HepG2 (cell line): ENCODE measurements around the gene MT1G. TPM values are rescaled to one million over a fixed set of nuclear protein-coding genes. Genes with fewer than 3 reads are reported as not detected.

Experiments used
- ATAC-seq: fragments of 200-7000 bp; cut with Tn5 transposase; 3 replicates; pipeline ENCODE4 v1.9.1; 2020; ENCODE audit warnings: mild to moderate bottlenecking, moderate library complexity
- BruUV-seq: library from RNA; stranded (reverse); fragments of 400-500 nt; replicated peaks from 2 replicates; lab custom pipeline; 2021; lab: Mats Ljungman, UMichigan
- CTCF ChIA-PET: fragments of 300-600 bp; formaldehyde crosslinking; extraction: SDS; loops from one replicate; lab custom pipeline; 2021; ENCODE audit warnings: low total read pairs, inconsistent platforms, low intra/inter-chr PET ratio; lab: Yijun Ruan, JAX
- POLR2A ChIA-PET: fragments of 350-600 bp; sonication (Branson Sonifier 250); formaldehyde crosslinking; loops from one replicate; lab custom pipeline; 2020; ENCODE audit warnings: antibody characterized with exemption, inconsistent platforms; lab: Yijun Ruan, JAX
- DNase-seq: peaks from one replicate; pipeline ENCODE4 v3.0.0-alpha.2; 2015; ENCODE audit warnings: low spot score
- FAIRE-seq: peaks from 3 replicates; lab custom pipeline; 2011; peaks lifted over from hg19 to GRCh38; lab: Jason Lieb, UNC
- H2AFZ ChIP-seq: one replicate; pipeline ENCODE4 v1.6.1; 2011; ENCODE audit warnings: low read length, inconsistent platforms
- H3K27ac ChIP-seq: fragments of 300-600 bp; 3 replicates; pipeline ENCODE4 v1.8.0; 2011; ENCODE audit warnings: mixed run types, mild to moderate bottlenecking, mixed read lengths, low read length, inconsistent platforms; ENCODE audit not compliant: insufficient read depth; ENCODE audit errors: extremely low read length
- H3K27me3 ChIP-seq, 2 experiments: fragments of 200-600 bp in 1 of 2; 2 replicates in 1 of 2; 3 replicates in 1 of 2; pipeline versions ENCODE4 v1.6.0 to v1.8.0; 2011; ENCODE audit warnings: low read length in 2 of 2, mild to moderate bottlenecking in 2 of 2, moderate library complexity in 2 of 2, inconsistent platforms in 1 of 2; ENCODE audit not compliant: insufficient read depth in 2 of 2, control insufficient read depth in 1 of 2
- H3K36me3 ChIP-seq, 2 experiments: fragments of 200-600 bp in 1 of 2; replicated peaks in 1 of 2; 2 replicates in 1 of 2; 3 replicates in 1 of 2; pipeline versions ENCODE4 v1.5.1 to v1.8.0; 2011; ENCODE audit warnings: low read length in 2 of 2, inconsistent platforms in 1 of 2; ENCODE audit not compliant: insufficient read depth in 2 of 2, control insufficient read depth in 1 of 2
- H3K4me1 ChIP-seq: 2 replicates; pipeline ENCODE4 v1.5.1; 2012; ENCODE audit warnings: low read length, inconsistent platforms; ENCODE audit not compliant: insufficient read depth
- H3K4me2 ChIP-seq: 2 replicates; pipeline ENCODE4 v1.6.0; 2011; ENCODE audit warnings: low read depth, low read length, inconsistent platforms
- H3K4me3 ChIP-seq, 3 experiments: fragments of 200-600 bp in 1 of 3; sonication (generic), shearing (Covaris generic) in 1 of 3; replicated peaks in 1 of 3; 2 replicates each; pipeline ENCODE4 v1.5.1; 2011 to 2016; ENCODE audit warnings: low read length in 3 of 3, inconsistent platforms in 2 of 3, low read depth in 2 of 3, mild to moderate bottlenecking in 2 of 3, control low read depth in 1 of 3, mixed read lengths in 1 of 3; ENCODE audit not compliant: insufficient read depth in 1 of 3
- H3K79me2 ChIP-seq: one replicate; pipeline ENCODE4 v1.6.1; 2011; ENCODE audit warnings: low read length, inconsistent platforms; ENCODE audit not compliant: insufficient read depth
- H3K9ac ChIP-seq: 2 replicates; pipeline ENCODE4 v1.6.0; 2011; ENCODE audit warnings: mild to moderate bottlenecking, low read depth, low read length, inconsistent platforms; ENCODE audit not compliant: insufficient read depth
- H3K9me3 ChIP-seq: 2 replicates; pipeline ENCODE4 v1.5.1; 2012; ENCODE audit warnings: mild to moderate bottlenecking, low read length
- H4K20me1 ChIP-seq: 2 replicates; pipeline ENCODE4 v1.6.0; 2011; ENCODE audit warnings: inconsistent platforms, mild to moderate bottlenecking, low read length, moderate library complexity; ENCODE audit not compliant: insufficient read depth
- FOSL2 ChIP-seq: sonication (generic); formaldehyde crosslinking; IDR thresholded peaks from 2 replicates; pipeline ENCODE4 v1.4.0; 2020; ENCODE audit warnings: missing genetic modification reagents
- RXRB ChIP-seq: IDR thresholded peaks from 2 replicates; pipeline ENCODE4 v1.6.1; 2016; ENCODE audit warnings: borderline replicate concordance, missing genetic modification reagents, missing compliant biosample characterization
- WGBS: methylation state at CpG from one replicate; pipeline ENCODE4 v1.1.6; 2017; ENCODE audit warnings: low lambda C conversion rate; 5-methylcytosine and 5-hydroxymethylcytosine counted together
- in situ Hi-C: cut with HindIII; loops from 2 replicates; pipeline ENCODE4 v1.10.0; 2017; ENCODE audit warnings: low pct_unique_long_range_greater_than_20kb; ENCODE audit not compliant: extremely low pct_ligation_motif_present
- intact Hi-C: fragments of 100-400 bp; cut with micrococcal nuclease; formaldehyde crosslinking; loops from one replicate; pipeline ENCODE4 v1.10.0; 2022; ENCODE audit not compliant: unreplicated experiment
- polyA plus RNA-seq, 8 experiments: library from polyadenylated mRNA; depleted of rRNA in 3 of 8; stranded (reverse) in 7 of 8; unstranded in 1 of 8; fragments of >200 nt; fragmentation: Illumina TruSeq in 4 of 8; extraction: Trizol in 4 of 8; gene quantifications; 2 replicates each; pipeline versions ENCODE4 v1.2.1 to v1.2.3, GENCODE V29; 2011 to 2016; ENCODE audit warnings: low read depth in 4 of 8, missing spikeins in 1 of 8, mixed read lengths in 1 of 8; ENCODE audit not compliant: insufficient read depth in 1 of 8
- total RNA-seq, 5 experiments: library from RNA; depleted of rRNA; stranded (reverse); fragments of >200 nt; fragmentation: Illumina TruSeq; extraction: Trizol; gene quantifications; 2 replicates each; pipeline ENCODE4 v1.2.3, GENCODE V29; 2016; ENCODE audit warnings: low read depth in 1 of 5
- TF ChIP-seq, protein P1 (sequence below): conservative IDR thresholded peaks from 2 replicates; pipeline ENCODE4 v1.6.1; 2018; ENCODE audit warnings: missing genetic modification reagents
- TF ChIP-seq, protein P2 (sequence below): sonication (generic); formaldehyde crosslinking; IDR thresholded peaks from 2 replicates; pipeline ENCODE4 v1.9.0; 2022; ENCODE audit warnings: missing genetic modification reagents, mild to moderate bottlenecking, borderline replicate concordance
- TF ChIP-seq, protein P3 (sequence below): sonication (generic); formaldehyde crosslinking; IDR thresholded peaks from 2 replicates; pipeline ENCODE4 v1.5.0; 2020; ENCODE audit warnings: missing genetic modification reagents, mild to moderate bottlenecking, borderline replicate concordance

Gene MT1G
- total and polyA plus RNA-seq, 2 of the 13 experiments (the other 11 are each of a cell fraction or from before 2014, with no cell fraction given): 3.6 to 377 TPM

GRCh38 chr16:56631832-56632155 lies 36.1 kb downstream of the MT1G start (continued):
- TF ChIP-seq, protein P1, sequence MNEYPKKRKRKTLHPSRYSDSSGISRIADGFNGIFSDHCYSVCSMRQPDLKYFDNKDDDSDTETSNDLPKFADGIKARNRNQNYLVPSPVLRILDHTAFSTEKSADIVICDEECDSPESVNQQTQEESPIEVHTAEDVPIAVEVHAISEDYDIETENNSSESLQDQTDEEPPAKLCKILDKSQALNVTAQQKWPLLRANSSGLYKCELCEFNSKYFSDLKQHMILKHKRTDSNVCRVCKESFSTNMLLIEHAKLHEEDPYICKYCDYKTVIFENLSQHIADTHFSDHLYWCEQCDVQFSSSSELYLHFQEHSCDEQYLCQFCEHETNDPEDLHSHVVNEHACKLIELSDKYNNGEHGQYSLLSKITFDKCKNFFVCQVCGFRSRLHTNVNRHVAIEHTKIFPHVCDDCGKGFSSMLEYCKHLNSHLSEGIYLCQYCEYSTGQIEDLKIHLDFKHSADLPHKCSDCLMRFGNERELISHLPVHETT (CRISPR knock-in tag): no peak
- TF ChIP-seq RXRB (CRISPR knock-in tag): no peak

DNA sequence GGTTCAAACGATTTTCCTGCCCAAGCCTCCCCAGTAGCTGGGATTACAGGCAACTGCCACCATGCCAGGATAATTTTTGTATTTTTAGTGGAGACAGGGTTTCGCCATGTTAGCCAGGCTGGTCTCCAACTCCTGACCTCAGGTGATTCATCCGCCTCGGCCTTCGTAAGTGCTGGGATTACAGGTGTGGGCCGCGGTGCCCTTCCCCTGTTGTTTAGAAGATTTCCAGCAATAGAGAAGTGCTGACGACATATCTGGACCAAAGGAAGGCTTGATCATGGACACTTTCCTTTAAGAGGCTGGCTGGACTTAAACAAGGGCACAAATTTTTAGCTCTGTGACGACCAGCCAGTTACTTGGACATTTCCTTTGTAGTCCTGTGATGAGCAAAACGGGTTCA lies 36.7 kb downstream of the MT1G start:
- H3K27ac ChIP-seq: no peak overlapping the region
- no peak overlapping the region for H3K4me3 ChIP-seq
- DNase-seq (no peak), ATAC-seq (no peak), FAIRE-seq (no peak)
- H3K79me2 ChIP-seq: no peaks in the 10 kb centered on the region
- 39% methylated on average over 10 of the region's 10 CpGs for WGBS
- H2AFZ ChIP-seq: no peak overlapping the region
- in situ Hi-C loops (no loop called here), intact Hi-C loops (no loop called here)
- H3K36me3 ChIP-seq: no peaks in the 10 kb centered on the region
- no peaks in the 10 kb centered on the region for H4K20me1 ChIP-seq
- H3K4me2 ChIP-seq: no peak overlapping the region
- H3K4me1 ChIP-seq: peaks cover 35% of the 10 kb centered on the region
- ChIA-PET POLR2A (no interaction called here), CTCF (no interaction called here)
- no TSS peak for BruUV-seq
- TF ChIP-seq, protein P2, sequence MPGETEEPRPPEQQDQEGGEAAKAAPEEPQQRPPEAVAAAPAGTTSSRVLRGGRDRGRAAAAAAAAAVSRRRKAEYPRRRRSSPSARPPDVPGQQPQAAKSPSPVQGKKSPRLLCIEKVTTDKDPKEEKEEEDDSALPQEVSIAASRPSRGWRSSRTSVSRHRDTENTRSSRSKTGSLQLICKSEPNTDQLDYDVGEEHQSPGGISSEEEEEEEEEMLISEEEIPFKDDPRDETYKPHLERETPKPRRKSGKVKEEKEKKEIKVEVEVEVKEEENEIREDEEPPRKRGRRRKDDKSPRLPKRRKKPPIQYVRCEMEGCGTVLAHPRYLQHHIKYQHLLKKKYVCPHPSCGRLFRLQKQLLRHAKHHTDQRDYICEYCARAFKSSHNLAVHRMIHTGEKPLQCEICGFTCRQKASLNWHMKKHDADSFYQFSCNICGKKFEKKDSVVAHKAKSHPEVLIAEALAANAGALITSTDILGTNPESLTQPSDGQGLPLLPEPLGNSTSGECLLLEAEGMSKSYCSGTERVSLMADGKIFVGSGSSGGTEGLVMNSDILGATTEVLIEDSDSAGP (CRISPR knock-in tag): 0 out of 2 replicates have a peak, but pooled peaks have one; percentile 3
- TF ChIP-seq, protein P3, sequence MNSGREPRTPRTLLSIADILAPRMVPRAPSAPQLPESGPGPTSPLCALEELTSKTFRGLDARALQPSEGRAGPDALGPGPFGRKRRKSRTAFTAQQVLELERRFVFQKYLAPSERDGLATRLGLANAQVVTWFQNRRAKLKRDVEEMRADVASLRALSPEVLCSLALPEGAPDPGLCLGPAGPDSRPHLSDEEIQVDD (CRISPR knock-in tag): no peak
- 0 out of 2 replicates have a peak, but pooled peaks have one; percentile 18 for TF ChIP-seq FOSL2 (CRISPR knock-in tag)
- H3K9ac ChIP-seq: no peak overlapping the region
- H3K27me3 ChIP-seq: peaks cover 6 to 73% of the 10 kb centered on the region in 2 experiments; a peak in 4 of 5 replicates
- H3K9me3 ChIP-seq: no peaks in the 10 kb centered on the region
